Stimulated activated naive B cell treated with anti-CD40 and anti-IgM and Interleukin-4, amounts not matched to agents 10 μg/mL and 1 μg/mL and 100 μg/mL, for 72 hours (primary cell): ENCODE results near the gene OXTR.

Source experiments
- ATAC-seq, 2 donors: fragments of 150-1000 bp; cut with Tn5 transposase; replicated peaks; 2 replicates each; pipeline ENCODE4 v1.10.0; 2021; ENCODE audit warnings: moderate library complexity in 1 of 2
- DNase-seq: peaks from one replicate; pipeline ENCODE4 v3.0.0; 2021
- H3K27ac Mint-ChIP-seq: one replicate; pipeline ENCODE4 v1.8.0; 2022; ENCODE audit warnings: mild to moderate bottlenecking, mixed read lengths
- H3K27me3 Mint-ChIP-seq, 2 donors: one replicate each; pipeline ENCODE4 v1.8.0; 2022; ENCODE audit warnings: mixed read lengths in 2 of 2
- H3K36me3 Mint-ChIP-seq, 2 donors: one replicate each; pipeline ENCODE4 v1.8.0; 2022; ENCODE audit warnings: mixed read lengths in 2 of 2, mild to moderate bottlenecking in 1 of 2
- H3K4me1 Mint-ChIP-seq, 2 donors: one replicate each; pipeline ENCODE4 v1.8.0; 2022; ENCODE audit warnings: mixed read lengths in 2 of 2, mild to moderate bottlenecking in 1 of 2
- H3K4me3 Mint-ChIP-seq, 2 donors: one replicate each; pipeline ENCODE4 v1.8.0; 2022; ENCODE audit warnings: mild to moderate bottlenecking in 2 of 2, mixed read lengths in 2 of 2, moderate library complexity in 1 of 2
- H3K9me3 Mint-ChIP-seq, 2 donors: one replicate each; pipeline ENCODE4 v1.8.0; 2022; ENCODE audit warnings: mixed read lengths in 2 of 2, mild to moderate bottlenecking in 1 of 2

OXTR gene

GRCh38 chr3:8760506-8760905, 8.9 kb downstream of the OXTR start:
- H3K9me3 Mint-ChIP-seq = no peaks in the 10 kb centered on the region
- ATAC-seq = no peak
- H3K27me3 Mint-ChIP-seq = no peaks in the 10 kb centered on the region
- H3K36me3 Mint-ChIP-seq = no peaks in the 10 kb centered on the region
- peaks cover 0 to 5% of the 10 kb centered on the region in 2 donors for H3K4me1 Mint-ChIP-seq
- H3K4me3 Mint-ChIP-seq = no peak overlapping the region
- no peak for DNase-seq
- H3K27ac Mint-ChIP-seq = no peak overlapping the region

GRCh38 chr3:8760091-8760490, 9.3 kb downstream of the OXTR start:
- Mint-ChIP-seq H3K4me3 (no peak overlapping the region), H3K27ac (no peak overlapping the region), H3K36me3 (no peaks in the 10 kb centered on the region), H3K4me1 (peaks cover 0 to 3% of the 10 kb centered on the region in 2 donors), H3K9me3 (no peaks in the 10 kb centered on the region), H3K27me3 (no peaks in the 10 kb centered on the region)
- DNase-seq = no peak
- ATAC-seq = no peak

- H3K4me1 Mint-ChIP-seq = no peaks in the 10 kb centered on the region
- H3K9me3 Mint-ChIP-seq = no peaks in the 10 kb centered on the region
- H3K27me3 Mint-ChIP-seq = no peaks in the 10 kb centered on the region
- ATAC-seq (no peak), DNase-seq (no peak)
- H3K36me3 Mint-ChIP-seq = no peaks in the 10 kb centered on the region
- H3K4me3 Mint-ChIP-seq = no peak overlapping the region
- H3K27ac Mint-ChIP-seq = no peak overlapping the region
These were observed 10.2 kb downstream of the OXTR start for GRCh38 chr3:8759038-8759707.

GRCh38 chr3:8757551-8758518, 11.6 kb downstream of the OXTR start:
- Mint-ChIP-seq H3K4me3 (no peak overlapping the region), H3K36me3 (peaks cover under 1 to 2% of the 10 kb centered on the region in 2 donors), H3K27me3 (no peaks in the 10 kb centered on the region), H3K4me1 (no peaks in the 10 kb centered on the region), H3K9me3 (no peaks in the 10 kb centered on the region), H3K27ac (no peak overlapping the region)
- DNase-seq (no peak), ATAC-seq (no peak)

- Mint-ChIP-seq H3K27ac (no peak overlapping the region), H3K27me3 (no peaks in the 10 kb centered on the region), H3K4me3 (no peak overlapping the region), H3K9me3 (no peaks in the 10 kb centered on the region), H3K4me1 (no peaks in the 10 kb centered on the region), H3K36me3 (peaks cover 5% of the 10 kb centered on the region in 2 donors)
- ATAC-seq = no peak
- no peak for DNase-seq
These were observed 12.7 kb downstream of the OXTR start for GRCh38 chr3:8756671-8757070.

GRCh38 chr3:8755564-8756237, 13.7 kb downstream of the OXTR start:
- H3K4me1 Mint-ChIP-seq = no peaks in the 10 kb centered on the region
- H3K27ac Mint-ChIP-seq = no peak overlapping the region
- DNase-seq = no peak
- no peak for ATAC-seq
- H3K9me3 Mint-ChIP-seq = no peaks in the 10 kb centered on the region
- no peaks in the 10 kb centered on the region for H3K27me3 Mint-ChIP-seq
- no peak overlapping the region for H3K4me3 Mint-ChIP-seq
- H3K36me3 Mint-ChIP-seq = peaks cover 5% of the 10 kb centered on the region in 2 donors

GRCh38 chr3:8755097-8755496, 14.3 kb downstream of the OXTR start:
- Mint-ChIP-seq H3K27me3 (no peaks in the 10 kb centered on the region), H3K36me3 (peaks cover 5% of the 10 kb centered on the region in 2 donors), H3K27ac (no peak overlapping the region), H3K4me1 (no peaks in the 10 kb centered on the region), H3K4me3 (no peak overlapping the region), H3K9me3 (no peaks in the 10 kb centered on the region)
- ATAC-seq (no peak), DNase-seq (no peak)

GRCh38 chr3:8752832-8753231, 16.6 kb downstream of the OXTR start:
- DNase-seq = no peak
- H3K4me1 Mint-ChIP-seq = no peaks in the 10 kb centered on the region
- H3K36me3 Mint-ChIP-seq = peaks cover 5% of the 10 kb centered on the region in 2 donors
- H3K4me3 Mint-ChIP-seq = no peak overlapping the region
- H3K9me3 Mint-ChIP-seq = no peaks in the 10 kb centered on the region
- H3K27ac Mint-ChIP-seq = no peak overlapping the region
- no peaks in the 10 kb centered on the region for H3K27me3 Mint-ChIP-seq
- ATAC-seq = no peak

- no peak overlapping the region for H3K4me3 Mint-ChIP-seq
- no peak overlapping the region for H3K27ac Mint-ChIP-seq
- no peaks in the 10 kb centered on the region for H3K4me1 Mint-ChIP-seq
- H3K27me3 Mint-ChIP-seq = no peaks in the 10 kb centered on the region
- no peak for ATAC-seq
- no peak for DNase-seq
- H3K36me3 Mint-ChIP-seq = peaks cover 5% of the 10 kb centered on the region in 2 donors
- H3K9me3 Mint-ChIP-seq = no peaks in the 10 kb centered on the region
These were observed 20.1 kb downstream of the OXTR start for GRCh38 chr3:8749316-8749715.

- no peaks in the 10 kb centered on the region for H3K36me3 Mint-ChIP-seq
- H3K27me3 Mint-ChIP-seq = peaks cover 2 to 3% of the 10 kb centered on the region in 2 donors
- no peaks in the 10 kb centered on the region for H3K4me1 Mint-ChIP-seq
- H3K9me3 Mint-ChIP-seq = no peaks in the 10 kb centered on the region
- H3K4me3 Mint-ChIP-seq = no peak overlapping the region
- H3K27ac Mint-ChIP-seq = no peak overlapping the region
- DNase-seq (no peak), ATAC-seq (no peak)
These were observed 22.6 kb downstream of the OXTR start for GRCh38 chr3:8746780-8747345.

GRCh38 chr3:8745619-8746370, 23.6 kb downstream of the OXTR start:
- Mint-ChIP-seq H3K9me3 (no peaks in the 10 kb centered on the region), H3K27me3 (peaks cover 8 to 9% of the 10 kb centered on the region in 2 donors), H3K4me1 (no peaks in the 10 kb centered on the region), H3K4me3 (no peak overlapping the region), H3K36me3 (no peaks in the 10 kb centered on the region), H3K27ac (no peak overlapping the region)
- DNase-seq = no peak
- no peak for ATAC-seq

- no peaks in the 10 kb centered on the region for H3K36me3 Mint-ChIP-seq
- H3K27me3 Mint-ChIP-seq = peaks cover 8 to 9% of the 10 kb centered on the region in 2 donors
- H3K27ac Mint-ChIP-seq = no peak overlapping the region
- DNase-seq (no peak), ATAC-seq (no peak)
- H3K4me3 Mint-ChIP-seq = no peak overlapping the region
- no peaks in the 10 kb centered on the region for H3K4me1 Mint-ChIP-seq
- H3K9me3 Mint-ChIP-seq = no peaks in the 10 kb centered on the region
These were observed 25.5 kb downstream of the OXTR start for GRCh38 chr3:8743911-8744310.

- Mint-ChIP-seq H3K4me1 (no peaks in the 10 kb centered on the region), H3K27me3 (peaks cover 12 to 13% of the 10 kb centered on the region in 2 donors), H3K4me3 (no peak overlapping the region), H3K27ac (no peak overlapping the region), H3K36me3 (no peaks in the 10 kb centered on the region), H3K9me3 (no peaks in the 10 kb centered on the region)
- DNase-seq (no peak), ATAC-seq (no peak)
These were observed 26.3 kb downstream of the OXTR start for GRCh38 chr3:8743021-8743601.
